ENCODE results near the gene TRAPPC3L. TPM values are rescaled to one million over a fixed set of nuclear protein-coding genes. Genes with fewer than 3 reads are reported as not detected.

Gene TRAPPC3L
- total and polyA plus RNA-seq, 2 of the 13 experiments (the other 11 are each of a cell fraction or from before 2014, with no cell fraction given): not detected

DNA sequence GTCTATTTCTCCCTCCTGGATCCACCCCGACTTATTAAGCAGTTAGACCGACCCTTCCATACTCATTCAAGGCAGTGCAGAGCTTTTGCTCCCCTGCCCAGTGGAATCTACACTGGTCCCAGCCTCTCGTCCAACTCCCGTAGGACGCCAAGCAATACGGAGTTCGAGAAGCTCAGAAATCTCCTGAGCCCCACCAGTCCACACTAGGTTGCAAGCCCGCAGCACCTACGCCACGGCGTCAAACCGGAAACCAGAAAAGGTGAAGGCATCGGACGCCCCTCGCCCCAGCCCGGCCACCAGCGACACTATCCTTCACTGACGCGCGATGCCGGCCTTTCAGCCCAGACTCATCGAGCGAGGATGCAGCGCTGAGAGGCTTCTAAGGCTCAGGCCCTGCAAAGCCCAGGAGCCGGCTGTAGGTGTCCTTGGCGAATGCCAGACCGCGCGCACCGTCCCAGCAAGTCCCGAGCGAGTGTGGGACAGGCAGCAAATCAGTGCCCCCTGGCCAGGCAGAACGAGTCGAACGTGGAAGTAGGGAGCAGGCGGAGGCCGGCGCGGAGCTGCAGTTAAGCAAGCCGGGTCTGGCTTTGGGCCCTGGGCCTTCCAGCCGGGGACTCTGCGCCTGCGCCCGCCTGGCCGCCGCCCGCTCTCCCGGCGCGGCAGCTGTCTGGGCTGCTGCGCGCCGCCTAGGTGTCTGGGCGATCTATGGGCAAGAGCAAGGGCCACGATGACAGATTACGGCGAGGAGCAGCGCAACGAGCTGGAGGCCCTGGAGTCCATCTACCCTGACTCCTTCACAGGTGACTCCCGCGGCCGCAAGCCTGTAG, 25.6 kb upstream of the TRAPPC3L start, which contains the start of gene RWDD1 (continued):
- peak; percentile 82; the same call in 1 of the 2 replicates for TF ChIP-seq ZFP36L1 (CRISPR knock-in tag; IDR thresholded peaks at IDR 0.05)
- TF ChIP-seq, protein P1, sequence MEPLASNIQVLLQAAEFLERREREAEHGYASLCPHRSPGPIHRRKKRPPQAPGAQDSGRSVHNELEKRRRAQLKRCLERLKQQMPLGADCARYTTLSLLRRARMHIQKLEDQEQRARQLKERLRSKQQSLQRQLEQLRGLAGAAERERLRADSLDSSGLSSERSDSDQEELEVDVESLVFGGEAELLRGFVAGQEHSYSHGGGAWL (CRISPR knock-in tag; IDR thresholded peaks at IDR 0.05): peak; percentile 94
- TF ChIP-seq ZNF17 (CRISPR knock-in tag; IDR thresholded peaks at IDR 0.05): no peak
- TF ChIP-seq ZBTB33 (CRISPR knock-in tag; IDR thresholded peaks at IDR 0.05): peak; percentile 40
- TF ChIP-seq ATF1 (CRISPR knock-in tag; IDR thresholded peaks at IDR 0.05): peak; percentile 74
- peak; percentile 87 for TF ChIP-seq CEBPG (CRISPR knock-in tag; IDR thresholded peaks at IDR 0.05)
- 0 out of 2 replicates have a peak, but pooled peaks have one; percentile 9 for TF ChIP-seq NFE2L2 (IDR thresholded peaks at IDR 0.05; ENCODE audit: low read length)
- TF ChIP-seq, protein P2, sequence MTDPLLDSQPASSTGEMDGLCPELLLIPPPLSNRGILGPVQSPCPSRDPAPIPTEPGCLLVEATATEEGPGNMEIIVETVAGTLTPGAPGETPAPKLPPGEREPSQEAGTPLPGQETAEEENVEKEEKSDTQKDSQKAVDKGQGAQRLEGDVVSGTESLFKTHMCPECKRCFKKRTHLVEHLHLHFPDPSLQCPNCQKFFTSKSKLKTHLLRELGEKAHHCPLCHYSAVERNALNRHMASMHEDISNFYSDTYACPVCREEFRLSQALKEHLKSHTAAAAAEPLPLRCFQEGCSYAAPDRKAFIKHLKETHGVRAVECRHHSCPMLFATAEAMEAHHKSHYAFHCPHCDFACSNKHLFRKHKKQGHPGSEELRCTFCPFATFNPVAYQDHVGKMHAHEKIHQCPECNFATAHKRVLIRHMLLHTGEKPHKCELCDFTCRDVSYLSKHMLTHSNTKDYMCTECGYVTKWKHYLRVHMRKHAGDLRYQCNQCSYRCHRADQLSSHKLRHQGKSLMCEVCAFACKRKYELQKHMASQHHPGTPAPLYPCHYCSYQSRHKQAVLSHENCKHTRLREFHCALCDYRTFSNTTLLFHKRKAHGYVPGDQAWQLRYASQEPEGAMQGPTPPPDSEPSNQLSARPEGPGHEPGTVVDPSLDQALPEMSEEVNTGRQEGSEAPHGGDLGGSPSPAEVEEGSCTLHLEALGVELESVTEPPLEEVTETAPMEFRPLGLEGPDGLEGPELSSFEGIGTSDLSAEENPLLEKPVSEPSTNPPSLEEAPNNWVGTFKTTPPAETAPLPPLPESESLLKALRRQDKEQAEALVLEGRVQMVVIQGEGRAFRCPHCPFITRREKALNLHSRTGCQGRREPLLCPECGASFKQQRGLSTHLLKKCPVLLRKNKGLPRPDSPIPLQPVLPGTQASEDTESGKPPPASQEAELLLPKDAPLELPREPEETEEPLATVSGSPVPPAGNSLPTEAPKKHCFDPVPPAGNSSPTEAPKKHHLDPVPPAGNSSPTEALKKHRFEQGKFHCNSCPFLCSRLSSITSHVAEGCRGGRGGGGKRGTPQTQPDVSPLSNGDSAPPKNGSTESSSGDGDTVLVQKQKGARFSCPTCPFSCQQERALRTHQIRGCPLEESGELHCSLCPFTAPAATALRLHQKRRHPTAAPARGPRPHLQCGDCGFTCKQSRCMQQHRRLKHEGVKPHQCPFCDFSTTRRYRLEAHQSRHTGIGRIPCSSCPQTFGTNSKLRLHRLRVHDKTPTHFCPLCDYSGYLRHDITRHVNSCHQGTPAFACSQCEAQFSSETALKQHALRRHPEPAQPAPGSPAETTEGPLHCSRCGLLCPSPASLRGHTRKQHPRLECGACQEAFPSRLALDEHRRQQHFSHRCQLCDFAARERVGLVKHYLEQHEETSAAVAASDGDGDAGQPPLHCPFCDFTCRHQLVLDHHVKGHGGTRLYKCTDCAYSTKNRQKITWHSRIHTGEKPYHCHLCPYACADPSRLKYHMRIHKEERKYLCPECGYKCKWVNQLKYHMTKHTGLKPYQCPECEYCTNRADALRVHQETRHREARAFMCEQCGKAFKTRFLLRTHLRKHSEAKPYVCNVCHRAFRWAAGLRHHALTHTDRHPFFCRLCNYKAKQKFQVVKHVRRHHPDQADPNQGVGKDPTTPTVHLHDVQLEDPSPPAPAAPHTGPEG (CRISPR knock-in tag; IDR thresholded peaks at IDR 0.05): peak; percentile 93
- peak; percentile 100; the same call in 1 of the 2 replicates for TF ChIP-seq ZZZ3 (CRISPR knock-in tag; IDR thresholded peaks at IDR 0.05; ENCODE audit: borderline replicate concordance)
- no peak; the same call in 1 of the 2 replicates for TF ChIP-seq ZNF644 (CRISPR knock-in tag; IDR thresholded peaks at IDR 0.05; ENCODE audit: low read depth)
- peak; percentile 97 for TF ChIP-seq FOXC1 (CRISPR knock-in tag; IDR thresholded peaks at IDR 0.05; ENCODE audit: borderline replicate concordance)
- 0 out of 2 replicates have a peak, but pooled peaks have one; percentile 59 for TF ChIP-seq ZNF557 (CRISPR knock-in tag; IDR thresholded peaks at IDR 0.05)
- peak in 1 of 2 experiments; percentile 98; a peak in 2 of 4 replicates for TF ChIP-seq KLF16 (CRISPR knock-in tag; IDR thresholded peaks at IDR 0.05)
- TF ChIP-seq, protein P3, sequence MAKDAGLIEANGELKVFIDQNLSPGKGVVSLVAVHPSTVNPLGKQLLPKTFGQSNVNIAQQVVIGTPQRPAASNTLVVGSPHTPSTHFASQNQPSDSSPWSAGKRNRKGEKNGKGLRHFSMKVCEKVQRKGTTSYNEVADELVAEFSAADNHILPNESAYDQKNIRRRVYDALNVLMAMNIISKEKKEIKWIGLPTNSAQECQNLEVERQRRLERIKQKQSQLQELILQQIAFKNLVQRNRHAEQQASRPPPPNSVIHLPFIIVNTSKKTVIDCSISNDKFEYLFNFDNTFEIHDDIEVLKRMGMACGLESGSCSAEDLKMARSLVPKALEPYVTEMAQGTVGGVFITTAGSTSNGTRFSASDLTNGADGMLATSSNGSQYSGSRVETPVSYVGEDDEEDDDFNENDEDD (CRISPR knock-in tag; IDR thresholded peaks at IDR 0.05; ENCODE audit: borderline replicate concordance): peak; percentile 83; the same call in 1 of the 2 replicates
- no peak for TF ChIP-seq ZNF850 (CRISPR knock-in tag; conservative IDR thresholded peaks at IDR 0.05)
- peak; percentile 84 for TF ChIP-seq REL (CRISPR knock-in tag; conservative IDR thresholded peaks at IDR 0.05)
- TF ChIP-seq ZBTB7B (CRISPR knock-in tag; IDR thresholded peaks at IDR 0.05): no peak; the same call in 1 of the 2 replicates
- TF ChIP-seq ZNF3 (CRISPR knock-in tag; IDR thresholded peaks at IDR 0.05): peak; percentile 15; the same call in 1 of the 2 replicates
- peak; percentile 100 for TF ChIP-seq NFYC (CRISPR knock-in tag; IDR thresholded peaks at IDR 0.05)
- no peak for TF ChIP-seq GPN1 (CRISPR knock-in tag; IDR thresholded peaks at IDR 0.05; ENCODE audit: borderline replicate concordance)

Data from HepG2 (cell line).